Caco-2 (cell line): Measurements from ENCODE around the gene AHCYL1. TPM values are rescaled to one million over a fixed set of nuclear protein-coding genes. Genes with fewer than 3 reads are reported as not detected.

Source experiments
- BruUV-seq: library from RNA; stranded (reverse); fragments of 400-500 nt; replicated peaks from 2 replicates; lab custom pipeline; 2021; lab: Mats Ljungman, UMichigan
- CTCF ChIA-PET: fragments of 300-600 bp; sonication (Branson Sonifier 250); formaldehyde crosslinking; loops from one replicate; lab custom pipeline; 2022; ENCODE audit warnings: antibody characterized with exemption; lab: Charles Lee
- POLR2A ChIA-PET: fragments of 300-600 bp; sonication (Branson Sonifier 250); formaldehyde crosslinking; loops from one replicate; lab custom pipeline; 2022; ENCODE audit warnings: antibody characterized with exemption; lab: Charles Lee
- DNase-seq, 2 experiments: peaks; one replicate each; pipeline versions ENCODE4 v3.0.0 to v3.0.0-alpha.2; 2020 to 2022
- H3K27me3 ChIP-seq: replicated peaks from 2 replicates; pipeline ENCODE4 v1.6.0; 2011; ENCODE audit warnings: low read length; ENCODE audit not compliant: control insufficient read depth, insufficient read depth
- H3K36me3 ChIP-seq: 2 replicates; pipeline ENCODE4 v1.5.1; 2011; ENCODE audit warnings: low read length; ENCODE audit not compliant: control insufficient read depth, insufficient read depth
- H3K4me1 ChIP-seq: fragments of 250-450 bp; sonication (Bioruptor Pico); 2 replicates; pipeline ENCODE4 v1.5.1; 2020; ENCODE audit warnings: mild to moderate bottlenecking
- H3K4me3 ChIP-seq: 2 replicates; pipeline ENCODE4 v1.5.1; 2011; ENCODE audit warnings: low read depth, mild to moderate bottlenecking, control low read depth, low read length
- H3K9me3 ChIP-seq: fragments of 250-450 bp; sonication (Bioruptor Pico); 2 replicates; pipeline ENCODE4 v1.5.1; 2020; ENCODE audit warnings: mild to moderate bottlenecking, moderate library complexity
- H3K27ac Mint-ChIP-seq: one replicate; pipeline ENCODE4 v1.8.0; 2022; ENCODE audit warnings: mixed read lengths; ENCODE audit not compliant: unreplicated experiment
- H3K27me3 Mint-ChIP-seq: one replicate; pipeline ENCODE4 v1.8.0; 2022; ENCODE audit warnings: mixed read lengths; ENCODE audit not compliant: insufficient read depth, unreplicated experiment
- H3K36me3 Mint-ChIP-seq: one replicate; pipeline ENCODE4 v1.8.0; 2022; ENCODE audit warnings: mild to moderate bottlenecking, mixed read lengths; ENCODE audit not compliant: insufficient read depth, unreplicated experiment
- H3K4me1 Mint-ChIP-seq: one replicate; pipeline ENCODE4 v1.8.0; 2022; ENCODE audit warnings: low read depth, mixed read lengths; ENCODE audit not compliant: unreplicated experiment
- H3K4me3 Mint-ChIP-seq: one replicate; pipeline ENCODE4 v1.8.0; 2022; ENCODE audit warnings: mild to moderate bottlenecking, moderate library complexity, mixed read lengths; ENCODE audit not compliant: unreplicated experiment
- H3K9me3 Mint-ChIP-seq: one replicate; pipeline ENCODE4 v1.8.0; 2022; ENCODE audit warnings: mixed read lengths; ENCODE audit not compliant: unreplicated experiment
- CTCF ChIP-seq, 2 experiments: fragments of 200-600 bp in 1 of 2; IDR thresholded peaks; 1 replicate in 1 of 2; 2 replicates in 1 of 2; pipeline versions ENCODE4 v1.5.1 to v1.8.0; 2011 to 2022; ENCODE audit warnings: antibody characterized with exemption in 1 of 2, control low read depth in 1 of 2, inconsistent platforms in 1 of 2, low read depth in 1 of 2, low read length in 1 of 2, mild to moderate bottlenecking in 1 of 2, moderate library complexity in 1 of 2; ENCODE audit not compliant: insufficient read depth in 1 of 2, severe bottlenecking in 1 of 2, unreplicated experiment in 1 of 2
- intact Hi-C: fragments of 100-400 bp; cut with micrococcal nuclease; formaldehyde crosslinking; loops from one replicate; pipeline ENCODE4 v1.10.0; 2022; ENCODE audit not compliant: unreplicated experiment
- total RNA-seq: library from RNA; stranded (reverse); gene quantifications from 2 replicates; pipeline ENCODE4 v1.2.3, GENCODE V29; 2022

AHCYL1 gene
- total RNA-seq, 1 experiment from 2014 or later = 64.2 TPM

DNA sequence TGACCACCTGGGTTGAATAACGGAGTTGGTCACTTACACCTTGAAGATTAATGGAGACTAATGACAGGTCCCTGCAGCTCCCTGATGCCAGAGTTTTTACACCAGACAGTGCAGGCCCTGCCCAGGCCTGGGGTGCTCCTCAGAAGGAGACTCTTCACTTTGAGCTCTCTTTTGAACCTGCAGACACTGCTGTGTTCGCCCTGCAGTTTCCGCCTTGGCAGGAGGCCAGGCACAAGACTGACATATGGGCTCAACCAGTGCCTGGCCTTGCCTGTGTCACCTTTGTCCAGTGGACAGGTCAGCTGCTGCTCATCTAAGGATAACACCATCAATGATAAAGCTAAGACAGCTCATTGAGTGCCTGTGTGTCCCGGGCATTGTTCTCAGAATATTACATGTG is 55.1 kb downstream of the AHCYL1 start:
- H3K4me3 ChIP-seq = no peak overlapping the region
- no TSS peak for BruUV-seq
- intact Hi-C loops = no loop called here
- H3K4me3 Mint-ChIP-seq = no peak overlapping the region
- H3K27me3 ChIP-seq = no peaks in the 10 kb centered on the region
- CTCF ChIA-PET = no interaction called here
- peaks cover 1% of the 10 kb centered on the region; the same call in 1 of the 2 replicates for H3K36me3 ChIP-seq
- H3K4me1 Mint-ChIP-seq = no peaks in the 10 kb centered on the region
- H3K36me3 Mint-ChIP-seq = peaks cover 50% of the 10 kb centered on the region
- no peak for TF ChIP-seq CTCF (IDR thresholded peaks at IDR 0.05; ENCODE audit: insufficient read depth in 1 of 2, low read depth in 1 of 2, low read length in 1 of 2, severe bottlenecking in 1 of 2, unreplicated experiment in 1 of 2)
- no peaks in the 10 kb centered on the region for H3K9me3 ChIP-seq
- H3K4me1 ChIP-seq = no peaks in the 10 kb centered on the region
- POLR2A ChIA-PET = no interaction called here
- no peak overlapping the region for H3K27ac Mint-ChIP-seq
- H3K27me3 Mint-ChIP-seq = no peaks in the 10 kb centered on the region
- DNase-seq = no peak
- H3K9me3 Mint-ChIP-seq = no peaks in the 10 kb centered on the region

DNA sequence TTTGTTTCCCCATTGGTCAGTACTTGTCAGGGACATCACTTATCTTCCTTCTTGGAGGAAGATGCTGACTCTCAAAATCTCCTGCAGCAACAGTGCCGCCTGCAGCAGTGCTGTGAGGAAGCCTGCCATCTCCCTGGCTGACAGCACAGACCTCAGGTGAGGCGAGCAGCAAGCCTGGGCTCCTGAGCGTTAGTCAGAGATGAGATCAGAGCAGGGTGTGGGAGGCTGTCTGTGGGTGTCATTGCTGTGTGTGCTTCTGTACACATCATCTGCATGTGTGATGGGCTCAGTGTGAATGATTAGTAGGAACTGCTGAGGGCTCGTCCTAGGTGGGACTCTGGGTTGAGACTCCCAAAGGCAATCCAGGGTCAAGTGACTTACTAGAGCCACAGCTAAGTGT is 56.0 kb downstream of the AHCYL1 start:
- ChIA-PET CTCF (no interaction called here), POLR2A (no interaction called here)
- Histone ChIP-seq H3K27me3 (no peaks in the 10 kb centered on the region), H3K9me3 (no peaks in the 10 kb centered on the region), H3K36me3 (peaks cover 1% of the 10 kb centered on the region; the same call in 1 of the 2 replicates), H3K4me3 (no peak overlapping the region), H3K4me1 (no peaks in the 10 kb centered on the region)
- intact Hi-C loops = no loop called here
- Mint-ChIP-seq H3K4me3 (no peak overlapping the region), H3K4me1 (no peaks in the 10 kb centered on the region), H3K9me3 (no peaks in the 10 kb centered on the region), H3K36me3 (peaks cover 51% of the 10 kb centered on the region), H3K27me3 (no peaks in the 10 kb centered on the region), H3K27ac (no peak overlapping the region)
- no peak for TF ChIP-seq CTCF (IDR thresholded peaks at IDR 0.05; ENCODE audit: insufficient read depth in 1 of 2, low read depth in 1 of 2, low read length in 1 of 2, severe bottlenecking in 1 of 2, unreplicated experiment in 1 of 2)
- no TSS peak for BruUV-seq
- DNase-seq = no peak

- Mint-ChIP-seq H3K9me3 (no peaks in the 10 kb centered on the region), H3K36me3 (peaks cover 70% of the 10 kb centered on the region), H3K4me1 (peaks cover under 1% of the 10 kb centered on the region), H3K27me3 (no peaks in the 10 kb centered on the region), H3K27ac (no peak overlapping the region), H3K4me3 (no peak overlapping the region)
- POLR2A ChIA-PET = no interaction called here
- BruUV-seq = no TSS peak
- no peak for DNase-seq
- H3K27me3 ChIP-seq = no peaks in the 10 kb centered on the region
- no peak overlapping the region for H3K4me3 ChIP-seq
- peaks cover under 1% of the 10 kb centered on the region for H3K4me1 ChIP-seq
- CTCF ChIA-PET = no interaction called here
- H3K9me3 ChIP-seq = no peaks in the 10 kb centered on the region
- H3K36me3 ChIP-seq = peaks cover 1% of the 10 kb centered on the region; the same call in 1 of the 2 replicates
- no peak for TF ChIP-seq CTCF (IDR thresholded peaks at IDR 0.05; ENCODE audit: insufficient read depth in 1 of 2, low read depth in 1 of 2, low read length in 1 of 2, severe bottlenecking in 1 of 2, unreplicated experiment in 1 of 2)
- intact Hi-C loops = no loop called here
Observed at GRCh38 chr1:110043016-110043415, 58.5 kb downstream of the AHCYL1 start.
